CD14-positive monocyte (primary cell): ENCODE data around the gene CHRNA4. TPM values are rescaled to one million over a fixed set of nuclear protein-coding genes. Genes with fewer than 3 reads are reported as not detected.

Source experiments
- DNase-seq, 3 donors: peaks; one replicate each; pipeline ENCODE4 v3.0.0-alpha.2; 2011 to 2022
- H2AFZ ChIP-seq: 2 replicates; pipeline ENCODE4 v1.6.0; 2012; ENCODE audit warnings: mild to moderate bottlenecking, low read depth, low read length, inconsistent platforms; ENCODE audit not compliant: insufficient read depth, poor library complexity, severe bottlenecking
- H3K27ac ChIP-seq, 2 donors: 1 replicate in 1 of 2; 2 replicates in 1 of 2; pipeline ENCODE4 v1.5.1; 2012 to 2013; ENCODE audit warnings: low read length in 2 of 2, control low read depth in 1 of 2, inconsistent platforms in 1 of 2, low read depth in 1 of 2, mild to moderate bottlenecking in 1 of 2
- H3K27me3 ChIP-seq, 2 donors: one replicate each; pipeline versions ENCODE4 v1.6.0 to v1.6.1; 2011 to 2013; ENCODE audit warnings: low read length in 2 of 2; ENCODE audit not compliant: control insufficient read depth in 2 of 2, insufficient read depth in 2 of 2
- H3K36me3 ChIP-seq, 2 donors: replicated peaks in 1 of 2; 1 replicate in 1 of 2; 2 replicates in 1 of 2; pipeline versions ENCODE4 v1.5.1 to v1.6.1; 2012 to 2013; ENCODE audit warnings: low read length in 2 of 2, control low read depth in 1 of 2, inconsistent platforms in 1 of 2, mild to moderate bottlenecking in 1 of 2; ENCODE audit not compliant: insufficient read depth in 2 of 2, control insufficient read depth in 1 of 2
- H3K4me1 ChIP-seq, 2 donors: 1 replicate in 1 of 2; 2 replicates in 1 of 2; pipeline versions ENCODE4 v1.5.1 to v1.6.1; 2012 to 2013; ENCODE audit warnings: low read length in 2 of 2, control low read depth in 1 of 2, inconsistent platforms in 1 of 2, mild to moderate bottlenecking in 1 of 2, moderate library complexity in 1 of 2; ENCODE audit not compliant: insufficient read depth in 2 of 2, control insufficient read depth in 1 of 2
- H3K4me2 ChIP-seq: replicated peaks from 2 replicates; pipeline ENCODE3; 2012; ENCODE audit warnings: low read length, moderate library complexity, mild to moderate bottlenecking; ENCODE audit not compliant: poor library complexity, severe bottlenecking; ENCODE audit errors: extremely low read depth
- H3K4me3 ChIP-seq, 3 experiments: fragments of 200-600 bp in 1 of 3; sonication (generic) in 1 of 3; replicated peaks in 1 of 3; 1 replicate in 2 of 3; 2 replicates in 1 of 3; pipeline ENCODE4 v1.5.1; 2011 to 2013; ENCODE audit warnings: low read length in 3 of 3, mild to moderate bottlenecking in 3 of 3, control low read depth in 2 of 3, low read depth in 2 of 3, inconsistent platforms in 1 of 3, moderate library complexity in 1 of 3
- H3K79me2 ChIP-seq: 2 replicates; pipeline ENCODE4 v1.6.0; 2012; ENCODE audit warnings: mild to moderate bottlenecking, control low read depth, inconsistent platforms, low read length, moderate library complexity; ENCODE audit not compliant: insufficient read depth
- H3K9ac ChIP-seq: 2 replicates; pipeline ENCODE4 v1.6.0; 2017; ENCODE audit warnings: low read length, mild to moderate bottlenecking; ENCODE audit not compliant: insufficient read depth, poor library complexity, severe bottlenecking
- H3K9me3 ChIP-seq, 2 donors: replicated peaks in 1 of 2; 1 replicate in 1 of 2; 2 replicates in 1 of 2; pipeline versions ENCODE4 v1.5.1 to v1.6.1; 2012 to 2013; ENCODE audit warnings: low read length in 2 of 2, control low read depth in 1 of 2; ENCODE audit not compliant: control insufficient read depth in 1 of 2, insufficient read depth in 1 of 2
- H4K20me1 ChIP-seq: 2 replicates; pipeline ENCODE4 v1.6.0; 2012; ENCODE audit warnings: mild to moderate bottlenecking, low read length, control low read depth, moderate library complexity; ENCODE audit not compliant: insufficient read depth
- H3K27ac Mint-ChIP-seq, 7 donors: one replicate each; pipeline ENCODE4 v1.8.0; 2020; ENCODE audit warnings: mild to moderate bottlenecking in 7 of 7, mixed read lengths in 7 of 7, moderate library complexity in 6 of 7, inconsistent platforms in 2 of 7
- H3K27me3 Mint-ChIP-seq, 3 donors: one replicate each; pipeline ENCODE4 v1.8.0; 2021 to 2022; ENCODE audit warnings: low read depth in 3 of 3, mild to moderate bottlenecking in 3 of 3, mixed read lengths in 3 of 3, moderate library complexity in 3 of 3, inconsistent platforms in 1 of 3
- H3K36me3 Mint-ChIP-seq, 2 donors: one replicate each; pipeline ENCODE4 v1.8.0; 2020; ENCODE audit warnings: mixed read lengths in 2 of 2, inconsistent platforms in 1 of 2, mild to moderate bottlenecking in 1 of 2
- H3K4me1 Mint-ChIP-seq: one replicate; pipeline ENCODE4 v1.8.0; 2020; ENCODE audit warnings: mild to moderate bottlenecking, mixed read lengths
- H3K4me3 Mint-ChIP-seq, 2 donors: one replicate each; pipeline ENCODE4 v1.8.0; 2020; ENCODE audit warnings: mild to moderate bottlenecking in 2 of 2, mixed read lengths in 2 of 2, moderate library complexity in 1 of 2
- H3K9me3 Mint-ChIP-seq, 7 donors: one replicate each; pipeline ENCODE4 v1.8.0; 2020 to 2022; ENCODE audit warnings: mixed read lengths in 7 of 7, mild to moderate bottlenecking in 6 of 7, moderate library complexity in 6 of 7, inconsistent platforms in 2 of 7
- CTCF ChIP-seq: fragments of 200-600 bp; IDR thresholded peaks from one replicate; pipeline ENCODE4 v1.8.0; 2022; ENCODE audit warnings: antibody characterized with exemption, mild to moderate bottlenecking
- WGBS: methylation state at CpG from one replicate; pipeline ENCODE4 v1.1.5; 2013; ENCODE audit warnings: missing lambda C conversion rate; ENCODE audit not compliant: insufficient coverage; 5-methylcytosine and 5-hydroxymethylcytosine counted together
- intact Hi-C, 2 donors: fragments of 100-400 bp; cut with micrococcal nuclease; formaldehyde crosslinking; loops; one replicate each; pipeline versions ENCODE4 v1.15.0 to v1.15.1; 2023
- polyA plus RNA-seq, 3 donors: library from polyadenylated mRNA; depleted of rRNA in 1 of 3; unstranded in 2 of 3; stranded (reverse) in 1 of 3; fragments of 300-500 nt in 2 of 3; fragments of >200 nt in 1 of 3; fragmentation: Illumina TruSeq in 2 of 3; gene quantifications; 1 replicate in 2 of 3; 2 replicates in 1 of 3; pipeline ENCODE4 v1.2.3, GENCODE V29; 2012 to 2021

CHRNA4 gene
- polyA plus RNA-seq, 3 donors: not detected

- Histone ChIP-seq H3K79me2 (no peaks in the 10 kb centered on the region), H3K4me2 (no peak overlapping the region), H4K20me1 (no peaks in the 10 kb centered on the region), H3K27ac (no peak overlapping the region), H3K9me3 (peaks cover 11 to 13% of the 10 kb centered on the region in 2 donors), H3K27me3 (peaks cover 0 to 3% of the 10 kb centered on the region in 2 donors), H3K36me3 (no peaks in the 10 kb centered on the region), H3K4me1 (peaks cover 5 to 6% of the 10 kb centered on the region in 2 donors), H3K4me3 (no peak overlapping the region), H2AFZ (no peak overlapping the region), H3K9ac (no peak overlapping the region)
- Mint-ChIP-seq H3K27me3 (peaks cover 5 to 12% (median 9%) of the 10 kb centered on the region in 3 donors), H3K9me3 (peaks cover 6 to 12% (median 8%) of the 10 kb centered on the region in 7 donors), H3K36me3 (no peaks in the 10 kb centered on the region), H3K27ac (no peak overlapping the region), H3K4me1 (peaks cover 3% of the 10 kb centered on the region), H3K4me3 (no peak overlapping the region)
- no peak for DNase-seq
- WGBS: 45% methylated on average over 2 of the region's 15 CpGs
- intact Hi-C loops: no loop called here
- no peak for TF ChIP-seq CTCF
Measured at GRCh38 chr20:63322933-63323273, 38.2 kb downstream of the CHRNA4 start.

- Mint-ChIP-seq H3K27ac (no peak overlapping the region), H3K4me3 (no peak overlapping the region), H3K9me3 (peaks cover 6 to 12% (median 8%) of the 10 kb centered on the region in 7 donors), H3K36me3 (no peaks in the 10 kb centered on the region), H3K27me3 (peaks cover 3 to 12% (median 11%) of the 10 kb centered on the region in 3 donors), H3K4me1 (peaks cover 3% of the 10 kb centered on the region)
- H3K4me3 ChIP-seq: no peak overlapping the region
- DNase-seq: no peak
- no peak overlapping the region for H3K9ac ChIP-seq
- H3K4me2 ChIP-seq: no peak overlapping the region
- H3K4me1 ChIP-seq: peaks cover 5 to 6% of the 10 kb centered on the region in 2 donors
- H3K27ac ChIP-seq: no peak overlapping the region
- 78% methylated on average over 25 of the region's 34 CpGs for WGBS
- H3K79me2 ChIP-seq: no peaks in the 10 kb centered on the region
- intact Hi-C loops: no loop called here
- no peaks in the 10 kb centered on the region for H3K36me3 ChIP-seq
- no peak overlapping the region for H2AFZ ChIP-seq
- no peak for TF ChIP-seq CTCF
- H3K27me3 ChIP-seq: peaks cover 0 to 3% of the 10 kb centered on the region in 2 donors
- peaks cover 11 to 13% of the 10 kb centered on the region in 2 donors for H3K9me3 ChIP-seq
- no peaks in the 10 kb centered on the region for H4K20me1 ChIP-seq
Measured at GRCh38 chr20:63322146-63322932, 38.8 kb downstream of the CHRNA4 start.
